K562 (cell line): ENCODE results near the gene YJU2. TPM values are rescaled to one million over a fixed set of nuclear protein-coding genes. Genes with fewer than 3 reads are reported as not detected.

Source experiments
- ADNP ChIP-seq: fragments of 200-800 bp; sonication (Bioruptor generic); IDR thresholded peaks from 2 replicates; pipeline ENCODE4 v1.6.1; 2016; ENCODE audit warnings: missing genetic modification characterization, missing compliant biosample characterization
- DMBX1 ChIP-seq: fragments of 250-450 bp; sonication (Bioruptor Pico); IDR thresholded peaks from 2 replicates; pipeline ENCODE4 v1.8.0; 2022; ENCODE audit warnings: inconsistent platforms, mild to moderate bottlenecking, moderate library complexity, borderline replicate concordance
- KDM4B ChIP-seq, 2 experiments: fragments of 450-650 bp in 1 of 2; sonication (generic) in 1 of 2; IDR thresholded peaks; 2 replicates each; pipeline ENCODE4 v1.6.1; 2016 to 2017; ENCODE audit warnings: borderline replicate concordance in 2 of 2, antibody characterized with exemption in 1 of 2, low read depth in 1 of 2, mild to moderate bottlenecking in 1 of 2
- MTA1 ChIP-seq: fragments of 450-650 bp; IDR thresholded peaks from 2 replicates; pipeline ENCODE4 v1.6.1; 2017; ENCODE audit warnings: borderline replicate concordance
- RFX1 ChIP-seq: fragments of 450-650 bp; IDR thresholded peaks from 2 replicates; pipeline ENCODE4 v1.6.1; 2016; ENCODE audit warnings: mild to moderate bottlenecking, moderate library complexity
- SP1 ChIP-seq: sonication (generic); formaldehyde crosslinking; IDR thresholded peaks from 2 replicates; pipeline ENCODE4 v1.8.1; 2022; ENCODE audit warnings: mild to moderate bottlenecking, missing genetic modification reagents
- XRCC5 ChIP-seq: fragments of 200-400 bp; formaldehyde crosslinking; IDR thresholded peaks from 2 replicates; pipeline ENCODE4 v1.6.1; 2017; ENCODE audit warnings: low read depth, mild to moderate bottlenecking, low read length
- ZNF263 ChIP-seq: sonication (generic); formaldehyde crosslinking; IDR thresholded peaks from 2 replicates; pipeline ENCODE4 v1.8.0; 2022; ENCODE audit warnings: mild to moderate bottlenecking, missing genetic modification reagents, borderline replicate concordance
- ZNF76 ChIP-seq: fragments of 250-450 bp; sonication (Bioruptor Pico); IDR thresholded peaks from 2 replicates; pipeline ENCODE4 v1.4.0; 2020; ENCODE audit warnings: mild to moderate bottlenecking, moderate library complexity, borderline replicate concordance
- polyA plus RNA-seq, 8 experiments: library from polyadenylated mRNA; depleted of rRNA in 4 of 8; stranded (reverse) in 5 of 8; unstranded in 3 of 8; fragments of >200 nt; fragmentation: Nextera tagmentation in 2 of 8; fragmentation: Illumina TruSeq in 1 of 8; extraction: Ambion mirVana in 2 of 8; extraction: Trizol in 1 of 8; gene quantifications; 2 replicates each; pipeline versions ENCODE4 v1.2.1 to v1.2.3, GENCODE V29; 2011 to 2014; ENCODE audit warnings: inconsistent platforms in 1 of 8, missing spikeins in 1 of 8
- total RNA-seq, 7 experiments: library from RNA; depleted of rRNA in 6 of 7; stranded (reverse); fragments of >200 nt in 6 of 7; fragmentation: Illumina TruSeq in 2 of 7; extraction: Trizol in 2 of 7; gene quantifications; 2 replicates each; pipeline versions ENCODE4 v1.2.1 to v1.2.3, GENCODE V29; 2011 to 2021; ENCODE audit warnings: low replicate concordance in 1 of 7
- TF ChIP-seq, protein P1 (sequence below), 2 experiments: fragments of 450-650 bp; IDR thresholded peaks; 2 replicates each; pipeline ENCODE4 v1.6.1; 2016; ENCODE audit warnings: mild to moderate bottlenecking in 2 of 2, borderline replicate concordance in 1 of 2, low read depth in 1 of 2, moderate library complexity in 1 of 2
- TF ChIP-seq, protein P2 (sequence below): fragments of 250-450 bp; sonication (Bioruptor Pico); IDR thresholded peaks from 2 replicates; pipeline ENCODE4 v1.9.0; 2021; ENCODE audit warnings: mild to moderate bottlenecking, inconsistent platforms
- TF ChIP-seq, protein P3 (sequence below): IDR thresholded peaks from 2 replicates; pipeline ENCODE4 v1.6.1; 2011; ENCODE audit warnings: borderline replicate concordance, low read depth, mild to moderate bottlenecking, moderate library complexity, low read length; ENCODE audit not compliant: insufficient read depth, poor library complexity, severe bottlenecking

The YJU2 gene
- total and polyA plus RNA-seq, 9 of the 15 experiments (the other 6 are each of a cell fraction or from before 2014, with no cell fraction given) = 0.41 to 34.9 (median 19.3) TPM

DNA sequence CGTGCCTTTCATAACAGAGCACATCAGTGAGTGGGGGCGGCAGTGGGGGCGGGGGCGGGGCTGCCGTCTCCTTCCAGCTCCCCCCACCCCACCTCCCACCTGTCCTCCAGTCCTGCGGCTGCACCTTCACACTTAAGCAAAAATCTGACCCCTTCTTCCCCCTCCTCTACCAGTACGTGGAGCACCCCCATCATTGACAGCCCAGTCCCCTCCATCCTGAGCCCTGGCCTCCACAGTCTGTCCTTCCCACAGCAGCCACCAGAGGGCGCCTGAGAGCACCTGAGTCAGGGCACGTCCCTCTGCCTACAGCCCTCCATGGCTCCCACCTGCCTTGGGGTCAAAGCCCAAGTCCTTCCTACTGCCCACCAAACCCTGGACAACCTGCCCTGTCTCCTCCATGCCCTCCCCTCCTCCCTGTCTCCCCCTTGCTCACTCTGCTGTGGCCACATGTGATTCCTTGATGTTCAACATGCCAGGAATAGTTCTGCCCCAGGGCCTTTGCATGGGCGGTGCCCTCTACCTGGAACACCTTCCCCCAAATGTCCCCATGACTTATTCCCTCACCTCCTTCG, 13.5 kb upstream of the YJU2 start (continued):
- TF ChIP-seq, protein P1, sequence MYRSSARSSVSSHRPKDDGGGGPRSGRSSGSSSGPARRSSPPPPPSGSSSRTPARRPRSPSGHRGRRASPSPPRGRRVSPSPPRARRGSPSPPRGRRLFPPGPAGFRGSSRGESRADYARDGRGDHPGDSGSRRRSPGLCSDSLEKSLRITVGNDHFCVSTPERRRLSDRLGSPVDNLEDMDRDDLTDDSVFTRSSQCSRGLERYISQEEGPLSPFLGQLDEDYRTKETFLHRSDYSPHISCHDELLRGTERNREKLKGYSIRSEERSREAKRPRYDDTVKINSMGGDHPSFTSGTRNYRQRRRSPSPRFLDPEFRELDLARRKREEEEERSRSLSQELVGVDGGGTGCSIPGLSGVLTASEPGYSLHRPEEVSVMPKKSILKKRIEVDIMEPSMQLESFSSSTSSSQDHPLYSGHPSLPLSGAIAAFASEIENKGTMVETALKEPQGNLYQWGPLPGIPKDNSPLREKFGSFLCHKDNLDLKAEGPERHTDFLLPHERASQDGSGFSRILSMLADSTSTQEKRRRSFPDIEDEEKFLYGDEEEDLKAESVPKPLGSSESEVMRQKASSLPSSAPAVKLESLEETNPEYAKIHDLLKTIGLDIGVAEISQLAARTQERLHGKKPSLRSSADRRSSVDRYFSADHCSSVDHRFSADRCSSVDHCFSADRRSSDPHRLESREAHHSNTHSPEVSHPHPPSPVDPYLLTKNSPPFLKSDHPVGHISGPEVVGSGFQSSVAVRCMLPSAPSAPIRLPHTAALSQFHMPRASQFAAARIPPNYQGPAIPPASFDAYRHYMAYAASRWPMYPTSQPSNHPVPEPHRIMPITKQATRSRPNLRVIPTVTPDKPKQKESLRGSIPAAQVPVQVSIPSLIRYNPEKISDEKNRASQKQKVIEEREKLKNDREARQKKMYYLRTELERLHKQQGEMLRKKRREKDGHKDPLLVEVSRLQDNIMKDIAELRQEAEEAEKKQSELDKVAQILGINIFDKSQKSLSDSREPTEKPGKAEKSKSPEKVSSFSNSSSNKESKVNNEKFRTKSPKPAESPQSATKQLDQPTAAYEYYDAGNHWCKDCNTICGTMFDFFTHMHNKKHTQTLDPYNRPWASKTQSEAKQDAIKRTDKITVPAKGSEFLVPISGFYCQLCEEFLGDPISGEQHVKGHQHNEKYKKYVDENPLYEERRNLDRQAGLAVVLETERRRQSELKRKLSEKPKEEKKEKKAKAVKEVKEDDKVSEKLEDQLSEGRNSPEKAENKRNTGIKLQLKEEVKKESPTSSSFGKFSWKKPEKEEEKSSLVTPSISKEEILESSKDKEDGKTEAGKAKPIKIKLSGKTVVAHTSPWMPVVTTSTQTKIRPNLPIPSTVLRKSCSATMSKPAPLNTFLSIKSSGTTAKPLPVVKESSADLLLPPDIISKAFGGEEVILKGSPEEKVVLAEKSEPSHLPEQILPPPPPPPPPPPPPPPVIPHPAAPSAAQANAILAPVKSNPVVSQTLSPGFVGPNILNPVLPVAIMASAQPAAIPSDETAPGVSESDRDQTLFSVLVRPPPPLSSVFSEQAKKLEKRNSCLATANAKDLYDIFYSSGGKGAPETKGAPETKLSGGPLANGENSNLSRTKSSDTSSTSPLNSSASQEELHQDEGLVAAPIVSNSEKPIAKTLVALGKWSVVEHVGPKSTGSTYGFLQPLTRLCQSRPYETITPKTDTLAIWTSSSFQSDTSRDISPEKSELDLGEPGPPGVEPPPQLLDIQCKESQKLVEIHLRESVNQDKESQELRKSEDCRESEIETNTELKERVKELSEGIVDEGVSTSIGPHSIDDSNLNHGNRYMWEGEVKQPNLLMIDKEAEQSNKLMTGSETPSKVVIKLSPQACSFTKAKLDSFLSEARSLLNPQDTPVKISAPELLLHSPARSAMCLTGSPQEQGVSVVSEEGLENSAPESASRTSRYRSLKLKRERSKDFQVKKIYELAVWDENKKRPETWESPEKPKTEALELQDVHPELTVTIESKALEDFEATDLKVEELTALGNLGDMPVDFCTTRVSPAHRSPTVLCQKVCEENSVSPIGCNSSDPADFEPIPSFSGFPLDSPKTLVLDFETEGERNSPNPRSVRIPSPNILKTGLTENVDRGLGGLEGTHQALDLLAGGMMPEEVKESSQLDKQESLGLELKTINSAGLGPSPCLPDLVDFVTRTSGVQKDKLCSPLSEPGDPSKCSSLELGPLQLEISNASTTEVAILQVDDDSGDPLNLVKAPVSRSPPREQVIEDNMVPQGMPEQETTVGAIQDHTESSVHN (IDR thresholded peaks at IDR 0.05; ENCODE audit: borderline replicate concordance in 1 of 2, low read depth in 1 of 2) = no peak
- TF ChIP-seq ZNF76 (CRISPR knock-in tag) = no peak
- TF ChIP-seq, protein P2, sequence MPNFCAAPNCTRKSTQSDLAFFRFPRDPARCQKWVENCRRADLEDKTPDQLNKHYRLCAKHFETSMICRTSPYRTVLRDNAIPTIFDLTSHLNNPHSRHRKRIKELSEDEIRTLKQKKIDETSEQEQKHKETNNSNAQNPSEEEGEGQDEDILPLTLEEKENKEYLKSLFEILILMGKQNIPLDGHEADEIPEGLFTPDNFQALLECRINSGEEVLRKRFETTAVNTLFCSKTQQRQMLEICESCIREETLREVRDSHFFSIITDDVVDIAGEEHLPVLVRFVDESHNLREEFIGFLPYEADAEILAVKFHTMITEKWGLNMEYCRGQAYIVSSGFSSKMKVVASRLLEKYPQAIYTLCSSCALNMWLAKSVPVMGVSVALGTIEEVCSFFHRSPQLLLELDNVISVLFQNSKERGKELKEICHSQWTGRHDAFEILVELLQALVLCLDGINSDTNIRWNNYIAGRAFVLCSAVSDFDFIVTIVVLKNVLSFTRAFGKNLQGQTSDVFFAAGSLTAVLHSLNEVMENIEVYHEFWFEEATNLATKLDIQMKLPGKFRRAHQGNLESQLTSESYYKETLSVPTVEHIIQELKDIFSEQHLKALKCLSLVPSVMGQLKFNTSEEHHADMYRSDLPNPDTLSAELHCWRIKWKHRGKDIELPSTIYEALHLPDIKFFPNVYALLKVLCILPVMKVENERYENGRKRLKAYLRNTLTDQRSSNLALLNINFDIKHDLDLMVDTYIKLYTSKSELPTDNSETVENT (CRISPR knock-in tag) = no peak
- TF ChIP-seq KDM4B (IDR thresholded peaks at IDR 0.05; ENCODE audit: borderline replicate concordance in 2 of 2, low read depth in 1 of 2) = no peak
- TF ChIP-seq RFX1 = no peak
- TF ChIP-seq XRCC5 = peak; percentile 86; the same call in 1 of the 2 replicates
- peak; percentile 59; the same call in 1 of the 2 replicates for TF ChIP-seq MTA1
- peak; percentile 62; the same call in 1 of the 2 replicates for TF ChIP-seq DMBX1 (CRISPR knock-in tag)
- peak; percentile 93 for TF ChIP-seq ADNP (tag)
- TF ChIP-seq ZNF263 (CRISPR knock-in tag) = peak; percentile 65
- TF ChIP-seq SP1 (CRISPR knock-in tag) = 0 out of 2 replicates have a peak, but pooled peaks have one; percentile 27
- TF ChIP-seq, protein P3, sequence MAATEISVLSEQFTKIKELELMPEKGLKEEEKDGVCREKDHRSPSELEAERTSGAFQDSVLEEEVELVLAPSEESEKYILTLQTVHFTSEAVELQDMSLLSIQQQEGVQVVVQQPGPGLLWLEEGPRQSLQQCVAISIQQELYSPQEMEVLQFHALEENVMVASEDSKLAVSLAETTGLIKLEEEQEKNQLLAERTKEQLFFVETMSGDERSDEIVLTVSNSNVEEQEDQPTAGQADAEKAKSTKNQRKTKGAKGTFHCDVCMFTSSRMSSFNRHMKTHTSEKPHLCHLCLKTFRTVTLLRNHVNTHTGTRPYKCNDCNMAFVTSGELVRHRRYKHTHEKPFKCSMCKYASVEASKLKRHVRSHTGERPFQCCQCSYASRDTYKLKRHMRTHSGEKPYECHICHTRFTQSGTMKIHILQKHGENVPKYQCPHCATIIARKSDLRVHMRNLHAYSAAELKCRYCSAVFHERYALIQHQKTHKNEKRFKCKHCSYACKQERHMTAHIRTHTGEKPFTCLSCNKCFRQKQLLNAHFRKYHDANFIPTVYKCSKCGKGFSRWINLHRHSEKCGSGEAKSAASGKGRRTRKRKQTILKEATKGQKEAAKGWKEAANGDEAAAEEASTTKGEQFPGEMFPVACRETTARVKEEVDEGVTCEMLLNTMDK = peak; percentile 46
